ENCODE data around the gene ADAP1.
"Not testable (repeated sequence)": the region's sequence is repeated elsewhere in the genome, so short reads cannot be mapped to it uniquely, and the experiment has no call there.

Gene ADAP1

DNA sequence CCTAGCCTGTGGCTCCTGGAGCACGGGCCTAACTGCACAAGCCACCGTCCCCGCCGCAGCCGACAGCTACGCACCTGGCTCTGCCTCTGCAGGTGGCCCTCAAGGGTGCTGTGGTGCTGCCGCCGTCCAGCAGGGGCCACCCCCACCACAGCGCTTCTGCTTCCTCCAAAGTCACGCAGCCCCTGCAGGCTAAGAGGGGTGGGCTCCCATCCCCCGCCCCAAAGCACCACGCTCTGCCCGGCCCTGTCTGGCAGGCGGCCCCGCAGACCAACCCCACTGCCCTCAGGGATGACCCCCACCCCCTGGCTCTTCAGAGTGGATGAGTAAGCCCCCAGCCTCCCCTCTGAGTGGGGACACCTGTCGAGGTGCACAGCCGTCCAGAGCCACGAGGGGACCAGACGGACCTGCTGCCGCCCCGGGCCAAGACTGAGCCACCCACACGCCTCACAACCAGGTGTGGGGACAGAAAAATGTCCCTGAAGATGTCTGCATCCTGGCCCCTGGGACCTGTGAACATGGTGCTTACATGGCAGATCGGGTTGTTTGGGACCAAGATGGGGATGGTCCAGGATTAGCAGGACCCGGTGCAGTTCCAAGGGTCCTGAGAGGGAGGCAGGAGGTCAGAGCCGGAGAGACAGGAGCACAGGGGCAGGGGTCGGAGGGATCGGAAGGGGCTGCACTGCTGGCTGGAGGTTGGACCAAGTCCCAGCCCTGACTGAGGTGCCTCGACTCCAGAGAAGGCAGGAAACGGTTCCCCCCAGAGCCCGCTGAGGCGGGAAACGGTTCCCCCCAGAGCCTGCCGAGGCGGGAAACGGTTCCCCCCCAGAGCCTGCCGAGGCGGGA, 9.0 kb upstream of the ADAP1 start:
- no peak for TF ChIP-seq CTCF (IDR thresholded peaks at IDR 0.05; ENCODE audit: low read depth, low read length)
- H3K4me3 ChIP-seq (ENCODE audit: low read depth, low read length): no peak overlapping the region

- TF ChIP-seq CTCF (IDR thresholded peaks at IDR 0.05; ENCODE audit: low read depth, low read length): no peak
- H3K4me3 ChIP-seq (ENCODE audit: low read depth, low read length): no peak overlapping the region
Measured at GRCh38 chr7:962401-963081, 8.1 kb upstream of the ADAP1 start.

GRCh38 chr7:961546-962400, 7.3 kb upstream of the ADAP1 start:
- H3K4me3 ChIP-seq (ENCODE audit: low read depth, low read length): no peak overlapping the region
- TF ChIP-seq CTCF (IDR thresholded peaks at IDR 0.05; ENCODE audit: low read depth, low read length): no peak

- not testable (repeated sequence) for H3K4me3 ChIP-seq (ENCODE audit: low read depth, low read length)
Measured at GRCh38 chr7:960972-961371, 6.5 kb upstream of the ADAP1 start.

GRCh38 chr7:960269-960871, 5.9 kb upstream of the ADAP1 start:
- TF ChIP-seq CTCF (IDR thresholded peaks at IDR 0.05; ENCODE audit: low read depth, low read length): no peak
- no peak overlapping the region for H3K4me3 ChIP-seq (ENCODE audit: low read depth, low read length)

GRCh38 chr7:959740-960139, 5.3 kb upstream of the ADAP1 start:
- H3K4me3 ChIP-seq (ENCODE audit: low read depth, low read length): not testable (repeated sequence)

DNA sequence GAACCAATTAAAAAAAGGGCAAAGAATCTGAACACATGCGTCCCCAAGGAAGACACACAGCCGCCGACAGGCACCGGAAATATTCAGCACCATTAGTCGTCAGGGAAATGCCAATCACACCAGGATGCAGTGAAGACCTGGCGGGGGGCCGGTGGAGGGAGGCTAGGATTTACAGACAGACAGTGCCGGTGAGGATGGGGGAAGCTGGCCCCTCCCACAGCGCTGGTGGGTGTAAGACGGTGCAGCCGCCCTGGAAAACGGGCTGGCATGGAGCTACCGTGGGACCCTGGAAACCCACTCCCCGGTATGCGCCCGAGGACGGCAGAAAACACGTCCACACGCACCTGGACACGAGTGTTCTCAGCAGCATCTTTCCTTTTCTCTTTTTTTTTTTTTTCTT, 4.8 kb upstream of the ADAP1 start:
- H3K4me3 ChIP-seq (ENCODE audit: low read depth, low read length): no peak overlapping the region
- no peak for TF ChIP-seq CTCF (IDR thresholded peaks at IDR 0.05; ENCODE audit: low read depth, low read length)

Data from WI38 (cell line).